Activated T-cell treated with anti-CD3 and anti-CD28 coated beads, Interleukin-2, amount 50 U/mL, for 72 hours (primary cell): Measurements from ENCODE around the gene AQR. TPM values are rescaled to one million over a fixed set of nuclear protein-coding genes. Genes with fewer than 3 reads are reported as not detected.

Source experiments
- ATAC-seq, 2 donors: fragments of 150-1000 bp; cut with Tn5 transposase; replicated peaks in 1 of 2; 2 replicates each; pipeline ENCODE4 v1.10.0; 2021; ENCODE audit warnings: moderate library complexity in 2 of 2, mild to moderate bottlenecking in 1 of 2
- DNase-seq, 2 donors: peaks; one replicate each; pipeline ENCODE4 v3.0.0; 2021 to 2022; ENCODE audit warnings: mixed read lengths in 1 of 2
- H3K27ac Mint-ChIP-seq: one replicate; pipeline ENCODE4 v1.8.0; 2022; ENCODE audit warnings: mild to moderate bottlenecking, moderate library complexity, mixed read lengths
- H3K27me3 Mint-ChIP-seq: one replicate; pipeline ENCODE4 v1.8.0; 2022; ENCODE audit warnings: low read depth, mixed read lengths
- H3K36me3 Mint-ChIP-seq, 2 donors: one replicate each; pipeline ENCODE4 v1.8.0; 2022; ENCODE audit warnings: mixed read lengths in 2 of 2, mild to moderate bottlenecking in 1 of 2; ENCODE audit not compliant: insufficient read depth in 2 of 2
- H3K4me1 Mint-ChIP-seq: one replicate; pipeline ENCODE4 v1.8.0; 2022; ENCODE audit warnings: low read depth, mixed read lengths
- H3K4me3 Mint-ChIP-seq, 2 donors: one replicate each; pipeline ENCODE4 v1.8.0; 2022; ENCODE audit warnings: mild to moderate bottlenecking in 2 of 2, mixed read lengths in 2 of 2, moderate library complexity in 2 of 2
- H3K9me3 Mint-ChIP-seq, 2 donors: one replicate each; pipeline ENCODE4 v1.8.0; 2022; ENCODE audit warnings: mixed read lengths in 2 of 2
- total RNA-seq, 2 donors: library from RNA; stranded (reverse); gene quantifications; one replicate each; pipeline ENCODE4 v1.2.3, GENCODE V29; 2022

AQR gene
- total RNA-seq, 2 donors from 2014 or later, result 32.1 to 33.9 TPM

DNA sequence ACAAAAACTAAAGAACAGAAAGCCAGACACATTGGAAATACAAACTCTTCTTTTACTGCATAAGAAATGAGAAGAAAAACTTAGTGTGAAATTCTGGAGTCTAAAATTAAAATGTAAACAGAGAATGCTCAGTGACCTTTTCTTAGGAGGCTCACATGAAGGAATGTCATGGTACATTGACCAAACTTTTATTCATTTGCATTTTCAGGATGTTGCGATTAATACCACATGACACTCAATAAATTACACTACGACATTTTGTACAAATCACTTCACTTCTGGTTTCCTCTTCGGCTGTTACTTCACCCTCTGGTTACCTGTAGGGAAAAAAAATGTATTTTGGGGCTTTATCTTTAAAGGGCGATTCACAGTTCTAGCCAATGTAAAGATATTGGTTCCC is 117.8 kb downstream of the AQR start:
- Mint-ChIP-seq H3K9me3 (peaks cover 0 to 1% of the 10 kb centered on the region in 2 donors), H3K4me3 (no peak overlapping the region), H3K4me1 (peaks cover 5% of the 10 kb centered on the region), H3K27ac (no peak overlapping the region), H3K27me3 (no peaks in the 10 kb centered on the region), H3K36me3 (peaks cover 0 to 8% of the 10 kb centered on the region in 2 donors)
- DNase-seq, result no peak
- ATAC-seq, result no peak

DNA sequence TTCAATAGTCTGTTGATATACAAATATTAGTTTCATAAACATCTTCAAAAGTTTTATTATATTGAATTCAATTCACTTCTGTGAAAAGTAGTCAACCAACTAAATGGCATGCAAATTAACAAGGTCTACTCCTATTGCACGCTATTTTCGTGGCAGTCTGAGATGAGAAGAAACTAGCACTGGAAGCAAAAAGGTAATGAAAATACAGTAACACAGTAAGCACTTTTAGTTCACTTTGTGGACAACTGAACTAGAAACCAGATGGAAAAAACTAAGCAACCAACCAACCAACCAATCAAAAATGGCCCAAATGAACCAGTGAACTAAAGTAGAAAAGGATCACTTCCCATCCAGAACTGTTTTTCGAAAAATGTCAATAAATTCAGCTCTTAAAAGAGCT is 118.5 kb downstream of the AQR start:
- no peak overlapping the region for H3K27ac Mint-ChIP-seq
- H3K36me3 Mint-ChIP-seq, result peaks cover 0 to 7% of the 10 kb centered on the region in 2 donors
- DNase-seq, result no peak
- ATAC-seq, result no peak
- H3K9me3 Mint-ChIP-seq, result peaks cover 0 to 1% of the 10 kb centered on the region in 2 donors
- H3K4me3 Mint-ChIP-seq, result no peak overlapping the region
- H3K27me3 Mint-ChIP-seq, result no peaks in the 10 kb centered on the region
- H3K4me1 Mint-ChIP-seq, result peaks cover 4% of the 10 kb centered on the region

DNA sequence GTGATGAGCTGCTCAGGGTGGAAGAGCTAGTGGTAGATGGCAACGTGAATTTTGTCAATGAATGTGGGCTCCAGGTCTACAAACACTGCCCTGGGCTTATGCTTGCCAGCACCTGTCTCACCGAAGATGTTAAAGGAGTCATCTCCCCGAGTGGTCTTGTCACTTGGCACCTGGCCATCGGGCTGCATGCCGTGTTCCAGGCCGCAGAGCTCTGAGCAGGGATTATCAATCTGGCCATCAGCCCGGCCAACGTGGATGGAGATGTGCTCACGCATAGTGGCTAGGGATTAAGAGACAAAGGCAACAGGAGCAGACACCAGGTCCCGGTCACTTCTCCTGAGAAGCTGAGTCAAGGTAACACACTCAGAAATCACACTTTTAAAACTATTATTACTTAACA is 119.4 kb downstream of the AQR start:
- peaks cover 0 to 4% of the 10 kb centered on the region in 2 donors for H3K36me3 Mint-ChIP-seq

DNA sequence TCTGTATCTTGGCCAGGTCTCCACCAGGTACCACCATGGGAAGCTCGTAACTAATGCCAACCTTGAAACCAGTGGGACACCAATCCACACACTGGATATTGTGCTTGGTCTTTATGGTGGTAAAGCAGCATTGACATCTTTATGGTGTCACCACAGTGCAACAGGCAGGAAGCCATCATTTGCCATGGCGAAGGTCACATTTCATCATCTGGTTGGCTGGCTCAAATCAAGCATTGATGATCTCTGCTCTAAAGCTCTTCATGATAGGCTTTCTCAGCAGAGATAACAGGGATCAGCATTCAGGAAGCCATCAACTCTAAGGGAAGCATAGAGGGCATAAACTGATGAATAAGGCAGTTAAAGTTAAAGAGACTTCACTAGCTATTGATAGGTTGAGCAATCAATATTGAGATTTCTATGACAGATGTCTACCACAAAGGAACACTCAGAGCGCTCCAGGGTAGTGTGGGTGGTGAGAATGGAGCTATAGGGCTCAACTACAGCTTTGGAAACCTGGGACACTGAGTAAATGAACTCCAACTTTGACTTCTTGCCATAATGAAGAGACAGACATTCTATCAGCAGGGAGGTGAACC is 120.1 kb downstream of the AQR start:
- Mint-ChIP-seq H3K27ac (no peak overlapping the region), H3K36me3 (peaks cover 0 to 2% of the 10 kb centered on the region in 2 donors), H3K4me1 (no peaks in the 10 kb centered on the region), H3K4me3 (no peak overlapping the region), H3K9me3 (peaks cover 0 to 1% of the 10 kb centered on the region in 2 donors), H3K27me3 (no peaks in the 10 kb centered on the region)
- DNase-seq (no peak), ATAC-seq (no peak)

More for the DNA sequence above, 119.4 kb downstream of the AQR start:
- ATAC-seq (no peak), DNase-seq (no peak)
- no peaks in the 10 kb centered on the region for H3K4me1 Mint-ChIP-seq
- H3K4me3 Mint-ChIP-seq, result no peak overlapping the region
- no peak overlapping the region for H3K27ac Mint-ChIP-seq
- peaks cover 0 to 1% of the 10 kb centered on the region in 2 donors for H3K9me3 Mint-ChIP-seq
- no peaks in the 10 kb centered on the region for H3K27me3 Mint-ChIP-seq

DNA sequence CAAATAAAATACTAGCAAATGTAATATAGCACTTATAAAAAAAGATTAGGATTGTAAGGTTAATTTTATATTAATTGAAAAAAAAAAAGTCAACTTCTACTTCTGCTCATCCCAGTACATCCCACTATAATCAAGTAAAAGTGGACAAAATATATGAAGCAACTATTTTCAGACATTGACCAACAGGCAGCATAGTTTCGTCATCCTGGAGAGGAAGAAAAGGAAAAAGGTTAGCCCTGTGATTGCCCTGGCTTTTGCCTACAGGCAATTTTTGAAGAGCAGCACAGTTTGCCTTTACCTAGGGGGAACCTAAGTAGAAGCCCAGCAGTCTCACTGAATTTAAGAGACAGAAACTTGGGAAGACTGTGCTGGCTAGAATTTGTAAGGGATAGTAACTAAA is 121.9 kb downstream of the AQR start:
- H3K36me3 Mint-ChIP-seq, result no peaks in the 10 kb centered on the region
- H3K4me3 Mint-ChIP-seq, result no peak overlapping the region
- no peaks in the 10 kb centered on the region for H3K27me3 Mint-ChIP-seq
- peaks cover 0 to 1% of the 10 kb centered on the region in 2 donors for H3K9me3 Mint-ChIP-seq
- no peak overlapping the region for H3K27ac Mint-ChIP-seq
- DNase-seq (no peak), ATAC-seq (no peak)
- no peaks in the 10 kb centered on the region for H3K4me1 Mint-ChIP-seq

DNA sequence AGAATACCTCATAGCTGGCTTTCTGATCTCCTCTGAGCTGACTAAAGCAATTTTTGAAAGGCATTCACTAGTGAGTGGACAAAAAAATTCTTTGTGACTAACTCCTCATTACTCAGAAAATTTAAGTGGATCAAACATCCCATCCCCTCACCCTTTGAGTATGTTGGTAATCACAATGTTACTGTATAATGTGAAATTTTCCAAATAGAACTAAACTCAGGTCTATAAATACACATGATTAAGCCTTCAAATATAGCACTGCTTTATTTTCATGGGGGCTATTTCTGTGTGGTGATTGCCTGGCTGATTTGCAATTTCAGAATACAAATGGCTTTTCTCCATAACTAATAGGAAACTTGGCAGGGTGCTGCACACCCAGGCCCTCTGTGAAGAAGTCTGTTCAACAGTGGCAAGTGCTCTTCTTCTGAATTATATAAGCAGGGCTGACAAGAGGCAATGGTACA is 128.2 kb downstream of the AQR start:
- no peaks in the 10 kb centered on the region for H3K36me3 Mint-ChIP-seq
- H3K27ac Mint-ChIP-seq, result no peak overlapping the region
- no peaks in the 10 kb centered on the region for H3K27me3 Mint-ChIP-seq
- no peak for ATAC-seq
- no peak overlapping the region for H3K4me3 Mint-ChIP-seq
- no peak for DNase-seq
- H3K9me3 Mint-ChIP-seq, result no peaks in the 10 kb centered on the region
- H3K4me1 Mint-ChIP-seq, result no peaks in the 10 kb centered on the region

DNA sequence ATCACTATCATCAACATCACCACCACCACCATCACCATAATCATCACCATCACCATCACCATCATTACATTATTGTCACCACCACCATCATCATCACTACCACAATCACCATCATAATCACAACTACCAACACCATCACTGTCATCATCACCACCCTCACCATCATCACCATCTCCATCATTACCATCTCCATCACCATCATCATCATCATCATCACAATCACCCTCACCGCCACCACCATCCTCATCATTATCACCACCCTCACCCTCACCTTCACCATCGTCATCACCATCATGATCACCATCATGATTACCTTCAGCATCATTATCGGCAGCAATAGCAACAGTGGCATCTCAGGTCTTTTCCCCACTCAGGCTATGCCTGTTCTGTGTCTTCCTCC is 131.3 kb downstream of the AQR start:
- Mint-ChIP-seq H3K9me3 (peaks cover 2 to 3% of the 10 kb centered on the region in 2 donors), H3K27ac (no peak overlapping the region), H3K27me3 (peaks cover 16% of the 10 kb centered on the region), H3K4me3 (no peak overlapping the region), H3K4me1 (no peaks in the 10 kb centered on the region), H3K36me3 (peaks cover 0 to 6% of the 10 kb centered on the region in 2 donors)
- DNase-seq (no peak), ATAC-seq (no peak)

DNA sequence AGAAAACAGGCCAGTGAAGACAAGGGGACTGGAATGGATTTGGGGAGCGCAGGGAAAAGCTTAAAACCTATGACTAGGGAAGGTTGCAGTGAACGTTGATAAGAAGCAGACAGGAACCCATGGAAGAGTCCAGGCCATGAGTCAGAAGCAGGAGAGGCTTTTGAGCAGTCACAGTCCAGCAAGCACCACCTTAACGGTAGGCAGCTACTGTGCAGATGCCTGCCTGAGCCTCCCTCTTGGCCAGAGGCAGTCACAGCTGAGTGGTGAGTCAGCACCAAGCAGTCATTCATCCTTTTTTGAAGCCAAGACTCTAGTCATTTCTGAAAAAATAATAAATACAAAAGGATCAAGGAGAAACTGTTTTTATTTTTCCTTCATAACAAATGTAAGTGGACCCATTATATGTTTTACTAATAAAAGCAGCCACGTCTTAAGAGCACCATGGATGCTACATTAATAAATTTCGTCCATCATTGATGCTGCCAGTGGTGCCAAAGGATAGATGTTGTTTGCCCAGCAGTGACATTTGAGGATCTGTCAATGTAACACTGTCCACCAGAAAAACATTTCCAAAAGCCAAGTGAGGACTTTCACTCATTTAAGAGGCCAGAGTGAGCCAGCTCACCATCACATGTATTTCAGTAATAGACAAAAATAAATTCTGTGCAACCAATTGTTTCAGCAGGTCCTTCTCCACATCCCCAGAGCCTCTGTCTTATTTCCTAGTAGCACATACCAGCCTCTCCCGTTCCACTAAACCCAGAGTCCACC is 132.1 kb downstream of the AQR start:
- Mint-ChIP-seq H3K9me3 (peaks cover 2 to 3% of the 10 kb centered on the region in 2 donors), H3K4me1 (no peaks in the 10 kb centered on the region), H3K27ac (no peak overlapping the region), H3K27me3 (peaks cover 16% of the 10 kb centered on the region), H3K4me3 (no peak overlapping the region), H3K36me3 (peaks cover 0 to 6% of the 10 kb centered on the region in 2 donors)
- DNase-seq (no peak), ATAC-seq (no peak)

DNA sequence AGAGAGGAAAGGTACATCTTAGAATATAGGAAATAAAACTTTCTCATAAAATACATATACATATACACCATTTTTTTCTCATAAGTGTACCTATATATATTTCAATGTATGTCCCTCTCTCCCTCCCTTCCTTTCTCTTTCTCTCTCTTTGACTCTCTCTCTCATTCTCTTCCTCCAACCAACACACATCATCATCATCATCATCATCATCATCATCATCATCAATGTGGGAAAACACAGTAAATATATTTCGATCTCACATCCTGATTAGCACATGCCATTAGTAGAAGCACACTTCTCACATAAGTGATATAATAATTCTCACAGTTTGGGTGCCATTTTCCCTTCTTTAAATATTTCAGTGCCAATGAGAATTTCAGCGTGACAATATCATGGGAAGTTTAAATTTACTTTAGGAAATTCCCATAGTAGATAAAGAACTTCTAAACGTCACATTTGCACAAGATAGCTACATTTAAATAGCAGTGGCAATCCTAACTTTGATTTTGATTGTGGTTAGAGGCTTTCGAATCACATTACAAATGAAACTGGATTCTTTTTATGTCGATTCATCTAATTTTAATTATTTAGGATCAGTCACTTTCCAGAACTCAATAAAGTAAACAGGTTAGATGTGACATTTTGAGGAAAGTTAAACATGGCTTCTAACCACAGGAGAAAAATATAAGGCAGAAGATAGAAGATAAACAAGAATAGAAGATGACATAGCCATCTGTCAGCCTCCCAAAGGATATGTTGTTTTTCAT is 141.2 kb downstream of the AQR start:
- DNase-seq, result no peak
- no peaks in the 10 kb centered on the region for H3K36me3 Mint-ChIP-seq
- H3K27ac Mint-ChIP-seq, result no peak overlapping the region
- peaks cover 38% of the 10 kb centered on the region for H3K27me3 Mint-ChIP-seq
- H3K4me3 Mint-ChIP-seq, result no peak overlapping the region
- no peaks in the 10 kb centered on the region for H3K4me1 Mint-ChIP-seq
- H3K9me3 Mint-ChIP-seq, result no peaks in the 10 kb centered on the region
- ATAC-seq, result no peak

DNA sequence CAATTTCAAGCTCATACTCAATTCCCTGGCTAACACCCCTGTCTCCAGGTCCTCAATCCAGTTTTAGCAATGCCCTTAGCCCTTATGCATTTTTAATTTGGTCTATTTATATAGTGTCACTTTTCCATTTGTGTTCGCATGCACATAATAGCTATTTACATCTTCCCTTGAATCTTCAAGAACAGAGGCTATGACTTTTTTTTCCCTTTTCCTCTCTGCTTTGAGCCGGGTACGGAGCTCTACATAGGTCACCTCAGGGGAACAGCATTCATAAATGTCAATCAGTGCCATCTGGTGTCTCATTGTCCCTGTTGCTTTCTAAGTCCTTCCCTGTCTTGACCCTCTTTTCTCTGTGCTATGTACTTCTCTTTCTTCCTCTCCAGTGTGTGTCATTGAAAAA is 147.7 kb downstream of the AQR start:
- Mint-ChIP-seq H3K27me3 (peaks cover 66% of the 10 kb centered on the region), H3K36me3 (no peaks in the 10 kb centered on the region), H3K27ac (no peak overlapping the region), H3K9me3 (no peaks in the 10 kb centered on the region), H3K4me3 (no peak overlapping the region), H3K4me1 (no peaks in the 10 kb centered on the region)
- no peak for ATAC-seq
- DNase-seq, result no peak

DNA sequence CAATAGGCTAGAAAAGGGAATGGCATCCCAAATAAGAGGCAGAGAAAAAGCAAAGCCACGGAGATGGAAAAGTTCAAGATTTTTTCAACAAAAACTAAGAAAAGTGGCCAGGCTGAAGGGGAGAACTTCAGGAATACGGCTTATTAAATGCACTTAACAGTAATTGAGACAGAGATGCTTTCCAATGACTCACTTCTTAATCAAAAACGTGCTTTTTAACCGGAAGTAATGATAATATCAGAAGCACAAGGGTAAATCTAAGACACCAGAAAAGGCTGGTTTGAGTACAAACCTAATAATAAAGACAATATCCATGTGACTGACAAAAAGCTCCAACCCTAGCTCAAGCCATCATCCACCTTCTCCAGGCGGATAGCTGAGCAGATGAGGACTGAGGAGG is 149.4 kb downstream of the AQR start:
- no peak for DNase-seq
- H3K27me3 Mint-ChIP-seq, result peaks cover 62% of the 10 kb centered on the region
- no peak for ATAC-seq
- no peak overlapping the region for H3K4me3 Mint-ChIP-seq
- no peaks in the 10 kb centered on the region for H3K4me1 Mint-ChIP-seq
- no peak overlapping the region for H3K27ac Mint-ChIP-seq
- H3K9me3 Mint-ChIP-seq, result no peaks in the 10 kb centered on the region
- no peaks in the 10 kb centered on the region for H3K36me3 Mint-ChIP-seq

DNA sequence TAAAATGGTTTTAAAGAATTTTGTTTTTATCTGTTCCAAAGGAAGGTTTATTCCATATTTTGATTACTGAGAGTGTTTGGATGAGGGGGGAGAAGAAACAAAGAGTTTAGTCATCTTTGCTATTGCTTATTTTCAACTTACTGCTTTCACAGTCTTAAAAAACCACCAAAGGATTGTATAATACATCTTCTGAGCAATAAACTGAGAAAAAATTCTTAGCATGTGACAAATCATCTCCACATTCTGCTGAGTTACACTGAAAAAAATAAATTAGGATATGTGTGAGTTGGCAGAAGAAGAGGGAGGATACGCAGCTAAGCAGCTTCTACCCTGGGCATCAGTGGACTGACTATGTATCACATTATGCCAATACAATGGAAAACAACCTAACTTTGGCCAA is 151.0 kb downstream of the AQR start:
- no peak overlapping the region for H3K4me3 Mint-ChIP-seq
- H3K9me3 Mint-ChIP-seq, result no peaks in the 10 kb centered on the region
- no peaks in the 10 kb centered on the region for H3K36me3 Mint-ChIP-seq
- no peak overlapping the region for H3K27ac Mint-ChIP-seq
- no peaks in the 10 kb centered on the region for H3K4me1 Mint-ChIP-seq
- peaks cover 58% of the 10 kb centered on the region for H3K27me3 Mint-ChIP-seq
- DNase-seq (no peak), ATAC-seq (no peak)

DNA sequence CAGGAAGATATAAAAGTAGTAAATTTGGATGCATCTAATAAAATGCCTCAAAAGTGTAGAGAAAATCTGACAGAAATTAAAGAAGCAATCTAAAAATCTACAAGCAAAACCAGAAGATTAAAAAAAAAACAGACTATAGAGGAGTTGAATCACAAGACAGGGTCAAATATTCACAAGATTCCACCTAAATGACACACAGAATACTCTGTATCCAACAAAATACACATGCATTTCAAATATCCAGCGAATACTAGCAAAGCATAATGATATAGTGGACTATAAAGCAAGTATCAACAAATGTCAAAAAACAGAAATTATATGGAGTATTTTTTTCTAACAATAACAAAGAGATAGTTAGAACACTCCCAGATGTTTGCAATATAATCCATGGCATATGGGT is 153.7 kb downstream of the AQR start:
- DNase-seq (no peak), ATAC-seq (no peak)
- peaks cover 64% of the 10 kb centered on the region for H3K27me3 Mint-ChIP-seq
- H3K4me3 Mint-ChIP-seq, result no peak overlapping the region
- no peaks in the 10 kb centered on the region for H3K9me3 Mint-ChIP-seq
- H3K36me3 Mint-ChIP-seq, result no peaks in the 10 kb centered on the region
- no peaks in the 10 kb centered on the region for H3K4me1 Mint-ChIP-seq
- no peak overlapping the region for H3K27ac Mint-ChIP-seq
